Astrocyte (in vitro differentiated cells and primary cell): ENCODE data around the gene RPN2. TPM values are rescaled to one million over a fixed set of nuclear protein-coding genes. Genes with fewer than 3 reads are reported as not detected.

Source experiments
- DNase-seq: peaks from one replicate; pipeline ENCODE4 v3.0.0-alpha.2; 2010; ENCODE audit warnings: low read depth
- FAIRE-seq: peaks from 2 replicates; lab custom pipeline; 2011; peaks lifted over from hg19 to GRCh38; lab: Jason Lieb, UNC
- H2AFZ ChIP-seq: 2 replicates; pipeline ENCODE4 v1.6.0; 2012; ENCODE audit warnings: low read depth, low read length, inconsistent platforms
- H3K27ac ChIP-seq: 2 replicates; pipeline ENCODE4 v1.5.1; 2011; ENCODE audit warnings: low read depth, low read length, inconsistent platforms
- H3K27me3 ChIP-seq: 2 replicates; pipeline ENCODE4 v1.6.0; 2011; ENCODE audit warnings: low read length, inconsistent platforms; ENCODE audit not compliant: insufficient read depth
- H3K36me3 ChIP-seq: 2 replicates; pipeline ENCODE4 v1.5.1; 2011; ENCODE audit warnings: low read length, inconsistent platforms; ENCODE audit not compliant: insufficient read depth
- H3K4me1 ChIP-seq: 2 replicates; pipeline ENCODE4 v1.5.1; 2011; ENCODE audit warnings: low read length, inconsistent platforms; ENCODE audit not compliant: insufficient read depth
- H3K4me2 ChIP-seq: 2 replicates; pipeline ENCODE4 v1.6.0; 2012; ENCODE audit warnings: low read length, inconsistent platforms
- H3K4me3 ChIP-seq: 2 replicates; pipeline ENCODE4 v1.5.1; 2011; ENCODE audit warnings: low read depth, mild to moderate bottlenecking, low read length, inconsistent platforms; ENCODE audit not compliant: insufficient read depth
- H3K79me2 ChIP-seq: 2 replicates; pipeline ENCODE4 v1.6.0; 2012; ENCODE audit warnings: mild to moderate bottlenecking, low read length, inconsistent platforms; ENCODE audit not compliant: insufficient read depth
- H3K9ac ChIP-seq: 2 replicates; pipeline ENCODE4 v1.6.0; 2012; ENCODE audit warnings: mild to moderate bottlenecking, low read length, inconsistent platforms
- H3K9me3 ChIP-seq: 2 replicates; pipeline ENCODE4 v1.5.1; 2012; ENCODE audit warnings: low read depth, mild to moderate bottlenecking, low read length, inconsistent platforms; ENCODE audit not compliant: insufficient read depth
- H4K20me1 ChIP-seq: 2 replicates; pipeline ENCODE4 v1.6.0; 2012; ENCODE audit warnings: low read length, inconsistent platforms; ENCODE audit not compliant: insufficient read depth
- H3K27ac Mint-ChIP-seq: one replicate; pipeline ENCODE4 v1.8.0; 2021; ENCODE audit warnings: mild to moderate bottlenecking, mixed read lengths; ENCODE audit not compliant: unreplicated experiment
- H3K27me3 Mint-ChIP-seq: one replicate; pipeline ENCODE4 v1.8.0; 2021; ENCODE audit warnings: low read depth, mixed read lengths; ENCODE audit not compliant: unreplicated experiment
- H3K36me3 Mint-ChIP-seq: one replicate; pipeline ENCODE4 v1.8.0; 2021; ENCODE audit warnings: low read depth, mixed read lengths; ENCODE audit not compliant: unreplicated experiment
- H3K4me1 Mint-ChIP-seq: one replicate; pipeline ENCODE4 v1.8.0; 2021; ENCODE audit warnings: low read depth, mixed read lengths; ENCODE audit not compliant: unreplicated experiment
- H3K4me3 Mint-ChIP-seq: one replicate; pipeline ENCODE4 v1.8.0; 2021; ENCODE audit warnings: mild to moderate bottlenecking, moderate library complexity, mixed read lengths; ENCODE audit not compliant: unreplicated experiment
- H3K9me3 Mint-ChIP-seq: one replicate; pipeline ENCODE4 v1.8.0; 2021; ENCODE audit warnings: mild to moderate bottlenecking, mixed read lengths; ENCODE audit not compliant: unreplicated experiment
- CTCF ChIP-seq: IDR thresholded peaks from 2 replicates; pipeline ENCODE4 v1.5.1; 2011; ENCODE audit warnings: low read depth, mild to moderate bottlenecking, inconsistent platforms, low read length, moderate library complexity; ENCODE audit not compliant: insufficient read depth
- EZH2 ChIP-seq: IDR thresholded peaks from 2 replicates; pipeline ENCODE4 v1.6.1; 2012; ENCODE audit warnings: mild to moderate bottlenecking, low read length, inconsistent platforms; ENCODE audit not compliant: insufficient read depth
- total RNA-seq: library from RNA; stranded (reverse); gene quantifications from 2 replicates; pipeline ENCODE4 v1.2.1, GENCODE V29; 2021

RPN2 gene
- total RNA-seq, 1 donor from 2014 or later = 259 TPM

- no peaks in the 10 kb centered on the region for H3K4me1 Mint-ChIP-seq
- H3K9me3 Mint-ChIP-seq = no peaks in the 10 kb centered on the region
- Histone ChIP-seq H3K4me3 (no peak overlapping the region), H3K27me3 (no peaks in the 10 kb centered on the region), H3K9ac (no peak overlapping the region), H3K9me3 (no peaks in the 10 kb centered on the region), H4K20me1 (no peaks in the 10 kb centered on the region), H3K4me1 (no peaks in the 10 kb centered on the region), H3K4me2 (no peak overlapping the region), H3K79me2 (no peaks in the 10 kb centered on the region), H2AFZ (no peak overlapping the region), H3K36me3 (peaks cover 10% of the 10 kb centered on the region), H3K27ac (no peak overlapping the region)
- DNase-seq = no peak
- H3K27me3 Mint-ChIP-seq = peaks cover 2% of the 10 kb centered on the region
- no peak overlapping the region for H3K27ac Mint-ChIP-seq
- FAIRE-seq = no peak
- TF ChIP-seq EZH2 (no peak), CTCF (no peak)
- H3K4me3 Mint-ChIP-seq = no peak overlapping the region
- H3K36me3 Mint-ChIP-seq = peaks cover 2% of the 10 kb centered on the region
These were observed 68.4 kb downstream of the RPN2 start for GRCh38 chr20:37247547-37247946.

- Mint-ChIP-seq H3K27ac (no peak overlapping the region), H3K4me3 (no peak overlapping the region), H3K9me3 (peaks cover 3% of the 10 kb centered on the region), H3K4me1 (no peaks in the 10 kb centered on the region), H3K36me3 (no peaks in the 10 kb centered on the region), H3K27me3 (peaks cover 7% of the 10 kb centered on the region)
- no peak overlapping the region for H2AFZ ChIP-seq
- H3K36me3 ChIP-seq = no peaks in the 10 kb centered on the region
- H3K4me2 ChIP-seq = no peak overlapping the region
- TF ChIP-seq EZH2 (no peak), CTCF (no peak)
- H3K27me3 ChIP-seq = no peaks in the 10 kb centered on the region
- no peaks in the 10 kb centered on the region for H4K20me1 ChIP-seq
- no peaks in the 10 kb centered on the region for H3K79me2 ChIP-seq
- DNase-seq (no peak), FAIRE-seq (no peak)
- H3K9me3 ChIP-seq = no peaks in the 10 kb centered on the region
- no peak overlapping the region for H3K27ac ChIP-seq
- no peak overlapping the region for H3K4me3 ChIP-seq
- no peaks in the 10 kb centered on the region for H3K4me1 ChIP-seq
- no peak overlapping the region for H3K9ac ChIP-seq
These were observed 70.2 kb downstream of the RPN2 start for GRCh38 chr20:37249304-37249703.

GRCh38 chr20:37251825-37252477, 72.8 kb downstream of the RPN2 start:
- Mint-ChIP-seq H3K27ac (no peak overlapping the region), H3K4me1 (no peaks in the 10 kb centered on the region), H3K4me3 (no peak overlapping the region), H3K9me3 (peaks cover 5% of the 10 kb centered on the region), H3K36me3 (no peaks in the 10 kb centered on the region), H3K27me3 (peaks cover 10% of the 10 kb centered on the region)
- no peak for FAIRE-seq
- H3K4me1 ChIP-seq = no peaks in the 10 kb centered on the region
- no peaks in the 10 kb centered on the region for H3K36me3 ChIP-seq
- no peak overlapping the region for H3K9ac ChIP-seq
- no peak overlapping the region for H3K4me3 ChIP-seq
- no peaks in the 10 kb centered on the region for H4K20me1 ChIP-seq
- H3K4me2 ChIP-seq = no peak overlapping the region
- no peak for DNase-seq
- no peak for TF ChIP-seq CTCF
- TF ChIP-seq EZH2 = no peak
- H3K79me2 ChIP-seq = no peaks in the 10 kb centered on the region
- H3K9me3 ChIP-seq = no peaks in the 10 kb centered on the region
- H3K27me3 ChIP-seq = peaks cover 10% of the 10 kb centered on the region
- no peak overlapping the region for H3K27ac ChIP-seq
- no peak overlapping the region for H2AFZ ChIP-seq
